Raji (cell line): ENCODE measurements around the gene OR51F2.

ENCODE experiments used
- POLR2A ChIP-seq: IDR thresholded peaks from 2 replicates; pipeline ENCODE4 v1.6.1; 2011; ENCODE audit warnings: low read depth, low read length, control low read depth; ENCODE audit not compliant: insufficient read depth

OR51F2 gene

DNA sequence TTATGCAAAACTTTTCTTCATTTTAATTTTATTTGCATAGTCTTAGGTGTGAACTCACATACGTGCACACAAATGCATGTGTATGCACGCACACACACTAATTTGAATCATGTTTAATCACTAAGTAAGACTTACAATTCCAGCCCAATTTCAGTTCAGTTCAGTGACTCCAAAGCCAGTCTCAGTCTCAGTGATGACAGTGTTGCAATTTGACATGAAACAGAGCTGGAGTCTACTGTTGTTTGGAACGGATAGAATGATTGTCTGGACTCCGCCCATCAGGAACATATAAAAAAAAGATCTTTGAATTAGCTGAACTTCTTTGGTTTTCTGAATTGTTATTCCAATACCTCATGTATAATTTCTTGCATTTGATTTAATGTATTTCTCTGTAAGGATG, 42.8 kb downstream of the OR51F2 start:
- TF ChIP-seq POLR2A: no peak

DNA sequence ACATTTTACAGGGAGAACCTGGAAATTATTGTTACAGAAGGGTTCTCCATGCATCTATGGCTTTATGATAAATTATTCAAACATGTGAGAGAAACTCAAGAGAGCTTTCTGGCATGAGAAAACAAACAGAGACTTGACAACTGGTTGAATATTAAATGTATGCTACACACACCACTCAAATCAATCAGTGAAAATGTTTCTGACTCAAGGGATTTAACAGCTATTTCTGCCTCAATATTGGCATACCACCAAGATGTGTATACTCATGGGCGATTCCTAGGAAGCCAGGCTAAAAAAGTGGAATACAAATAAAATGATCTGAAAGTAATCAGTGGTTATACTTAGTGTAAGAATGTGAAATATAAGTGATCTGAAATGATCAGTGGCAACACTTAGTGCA, 44.7 kb downstream of the OR51F2 start:
- no peak for TF ChIP-seq POLR2A
